NB4 (cell line): Measurements from ENCODE around the gene PRIMA1.

Experiments
- MYC ChIP-seq: IDR thresholded peaks from 2 replicates; pipeline ENCODE4 v1.6.1; 2011; ENCODE audit warnings: low read depth, low read length
- POLR2A ChIP-seq: IDR thresholded peaks from 2 replicates; pipeline ENCODE4 v1.6.1; 2011; ENCODE audit warnings: mild to moderate bottlenecking; ENCODE audit not compliant: insufficient read length; ENCODE audit errors: extremely low read depth
- TF ChIP-seq, protein P1 (sequence below): IDR thresholded peaks from one replicate; pipeline ENCODE4 v1.5.1; 2012; ENCODE audit warnings: low read depth, low read length
- TF ChIP-seq, protein P2 (sequence below): IDR thresholded peaks from 2 replicates; pipeline ENCODE4 v1.6.1; 2011; ENCODE audit warnings: low read depth, low read length

DNA sequence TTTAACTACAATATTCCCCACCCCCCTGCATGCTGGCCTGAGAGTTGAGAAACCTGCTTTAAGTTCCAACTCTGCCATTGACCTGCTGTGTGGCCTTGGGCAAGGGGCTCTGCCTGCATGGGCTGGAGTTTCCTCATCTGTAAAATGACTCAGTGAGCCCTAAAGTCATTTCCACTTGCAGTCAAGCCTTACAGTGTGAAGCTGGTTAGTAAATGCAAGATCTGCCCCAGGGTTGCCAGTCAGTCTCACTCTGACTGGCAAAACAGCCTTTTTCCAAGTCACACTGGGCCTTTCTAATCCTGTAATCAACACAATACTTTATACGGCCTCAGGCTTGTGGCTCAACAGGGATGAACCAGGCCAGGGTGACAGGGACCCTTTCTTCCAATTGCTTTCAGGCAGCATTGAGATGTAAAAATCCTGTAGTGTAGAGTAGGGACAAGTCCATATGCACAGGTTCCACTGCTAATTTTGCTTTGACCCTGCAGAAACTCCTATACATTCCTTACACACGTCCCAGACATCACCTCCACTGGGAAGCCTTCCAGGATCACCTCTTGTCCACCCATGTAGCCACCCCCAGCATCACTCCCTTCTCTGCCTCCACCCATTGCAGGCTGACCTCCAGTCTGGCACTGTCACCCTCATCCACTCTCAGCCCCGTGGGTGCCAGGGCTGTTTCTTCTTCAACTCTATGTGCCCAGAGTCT is 42.6 kb upstream of the PRIMA1 start:
- TF ChIP-seq, protein P1, sequence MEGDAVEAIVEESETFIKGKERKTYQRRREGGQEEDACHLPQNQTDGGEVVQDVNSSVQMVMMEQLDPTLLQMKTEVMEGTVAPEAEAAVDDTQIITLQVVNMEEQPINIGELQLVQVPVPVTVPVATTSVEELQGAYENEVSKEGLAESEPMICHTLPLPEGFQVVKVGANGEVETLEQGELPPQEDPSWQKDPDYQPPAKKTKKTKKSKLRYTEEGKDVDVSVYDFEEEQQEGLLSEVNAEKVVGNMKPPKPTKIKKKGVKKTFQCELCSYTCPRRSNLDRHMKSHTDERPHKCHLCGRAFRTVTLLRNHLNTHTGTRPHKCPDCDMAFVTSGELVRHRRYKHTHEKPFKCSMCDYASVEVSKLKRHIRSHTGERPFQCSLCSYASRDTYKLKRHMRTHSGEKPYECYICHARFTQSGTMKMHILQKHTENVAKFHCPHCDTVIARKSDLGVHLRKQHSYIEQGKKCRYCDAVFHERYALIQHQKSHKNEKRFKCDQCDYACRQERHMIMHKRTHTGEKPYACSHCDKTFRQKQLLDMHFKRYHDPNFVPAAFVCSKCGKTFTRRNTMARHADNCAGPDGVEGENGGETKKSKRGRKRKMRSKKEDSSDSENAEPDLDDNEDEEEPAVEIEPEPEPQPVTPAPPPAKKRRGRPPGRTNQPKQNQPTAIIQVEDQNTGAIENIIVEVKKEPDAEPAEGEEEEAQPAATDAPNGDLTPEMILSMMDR, result no peak
- TF ChIP-seq POLR2A (no peak), MYC (no peak)
- TF ChIP-seq, protein P2, sequence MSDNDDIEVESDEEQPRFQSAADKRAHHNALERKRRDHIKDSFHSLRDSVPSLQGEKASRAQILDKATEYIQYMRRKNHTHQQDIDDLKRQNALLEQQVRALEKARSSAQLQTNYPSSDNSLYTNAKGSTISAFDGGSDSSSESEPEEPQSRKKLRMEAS, result no peak
